ENCODE measurements around the gene LYZL6.

The LYZL6 gene, protein sequence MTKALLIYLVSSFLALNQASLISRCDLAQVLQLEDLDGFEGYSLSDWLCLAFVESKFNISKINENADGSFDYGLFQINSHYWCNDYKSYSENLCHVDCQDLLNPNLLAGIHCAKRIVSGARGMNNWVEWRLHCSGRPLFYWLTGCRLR

GRCh38 chr17:35943537-35943936 is at the start of gene LYZL6:
Gene LYZL6 (minus strand): TSS chr17:35943713. CDS start chr17:35939356, 4,357 bp downstream.
- no peak for DNase-seq

DNA sequence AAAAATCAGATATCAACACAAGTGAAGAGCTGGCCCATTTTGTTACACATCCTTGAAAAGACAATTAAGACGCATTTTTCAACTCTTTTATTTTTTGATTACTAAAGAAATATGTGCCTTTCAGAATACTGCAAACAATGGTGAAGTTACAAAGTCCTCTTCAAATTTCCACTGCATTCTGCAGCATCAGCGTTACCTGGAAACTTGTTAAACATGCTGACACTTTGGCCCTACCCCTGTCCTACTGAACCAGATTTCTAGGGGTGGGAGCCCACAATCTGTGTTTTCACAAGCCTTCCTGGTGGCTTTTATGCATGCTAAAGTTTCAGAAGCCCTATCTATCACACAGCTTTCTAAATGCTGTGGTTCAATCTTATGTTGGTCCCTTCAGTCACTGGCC is 47.6 kb upstream of the LYZL6 start:
- no peak for DNase-seq

DNA sequence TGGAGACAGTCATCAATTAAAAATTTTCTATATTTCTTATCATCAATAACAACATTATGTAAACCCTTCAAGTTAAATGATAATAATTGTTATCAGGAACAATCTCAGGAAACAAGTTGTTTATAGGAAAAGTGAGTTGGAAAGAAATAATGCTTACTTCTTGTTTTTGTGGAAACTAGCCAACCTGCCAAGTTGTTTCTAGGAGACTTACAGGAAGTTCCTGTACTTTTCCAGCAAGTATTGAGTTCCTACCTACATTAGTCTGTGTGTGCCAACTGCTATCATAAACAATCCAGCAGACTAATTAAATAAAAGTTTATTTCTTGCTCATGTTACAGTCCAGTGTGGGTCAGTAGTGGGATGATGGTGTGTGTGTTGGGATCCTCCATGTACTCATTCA is 44.7 kb upstream of the LYZL6 start:
- DNase-seq: no peak

GRCh38 chr17:35986643-35987042 is 43.1 kb upstream of the LYZL6 start, which contains the start of gene CCL14:
Gene CCL14 (minus strand): TSS chr17:35986729. CDS start chr17:35986649, 80 bp downstream.
- DNase-seq: no peak

GRCh38 chr17:35984140-35984539 is 40.6 kb upstream of the LYZL6 start:
- DNase-seq: no peak

DNA sequence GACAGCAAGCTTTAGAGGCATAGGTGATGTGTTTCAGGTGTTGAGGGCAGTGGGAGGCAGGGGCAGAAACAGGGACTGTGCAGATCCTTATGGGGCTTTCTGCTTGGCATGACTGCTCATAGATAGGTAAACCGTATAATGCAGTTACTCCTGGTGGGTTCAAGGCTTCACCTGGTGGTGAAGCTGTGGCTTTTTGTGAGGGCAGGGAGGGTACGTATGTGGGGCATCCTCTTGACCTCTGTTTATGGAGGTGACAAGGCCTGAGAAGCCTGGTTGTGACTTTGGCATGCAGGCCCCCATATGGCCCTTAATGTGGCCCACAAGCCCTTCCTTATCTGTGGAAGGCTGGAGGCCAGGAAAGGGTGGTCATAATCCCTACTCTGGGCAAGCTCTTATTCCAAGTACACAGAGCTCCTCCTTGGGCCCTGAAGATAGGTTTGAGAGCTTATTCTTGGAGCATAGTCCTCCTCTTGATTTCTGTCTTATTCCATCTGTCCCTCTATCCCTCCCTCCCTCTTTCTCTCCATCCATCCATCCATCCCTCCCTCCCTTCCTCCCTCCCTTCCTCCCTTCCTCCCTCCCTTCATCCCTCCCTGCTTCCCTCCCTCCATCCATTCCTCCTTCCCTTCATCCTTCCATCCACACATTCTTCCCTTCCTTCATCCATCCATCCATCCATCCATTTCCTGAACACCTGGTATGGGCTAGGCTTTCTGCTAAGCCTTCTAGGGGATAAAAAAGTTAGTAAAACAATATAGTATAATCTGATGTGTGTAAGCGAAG is 39.1 kb upstream of the LYZL6 start:
- no peak for DNase-seq

- DNase-seq: no peak
Measured at GRCh38 chr17:35981908-35982330, 38.4 kb upstream of the LYZL6 start.

- no peak for DNase-seq
Measured at GRCh38 chr17:35981246-35981645, 37.7 kb upstream of the LYZL6 start, which contains the start of gene CCL16. Gene CCL16 (minus strand): TSS chr17:35981497. CDS start chr17:35981420, 77 bp downstream.

- no peak for DNase-seq
Measured at GRCh38 chr17:35978346-35978745, 34.8 kb upstream of the LYZL6 start.

DNA sequence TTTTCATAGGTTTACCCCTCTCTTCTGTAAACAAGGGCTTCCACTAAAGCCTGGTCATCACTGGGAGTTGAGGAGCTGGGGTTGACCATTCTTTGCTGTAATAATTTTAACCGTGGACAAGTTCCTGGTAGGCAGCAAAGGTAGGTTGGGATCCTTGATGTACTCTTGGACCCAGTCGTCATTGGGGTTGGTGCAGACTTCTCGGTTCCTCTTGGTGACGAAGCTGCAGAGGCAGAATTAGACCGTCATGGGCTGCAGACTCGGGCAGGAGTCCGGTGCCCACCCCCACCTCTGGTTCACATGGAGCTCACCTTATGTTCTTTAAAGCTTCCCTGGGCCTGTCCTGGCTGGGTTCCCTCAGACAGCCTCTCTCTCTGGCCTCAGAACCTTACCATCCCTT is 34.0 kb upstream of the LYZL6 start:
- DNase-seq: no peak

DNA sequence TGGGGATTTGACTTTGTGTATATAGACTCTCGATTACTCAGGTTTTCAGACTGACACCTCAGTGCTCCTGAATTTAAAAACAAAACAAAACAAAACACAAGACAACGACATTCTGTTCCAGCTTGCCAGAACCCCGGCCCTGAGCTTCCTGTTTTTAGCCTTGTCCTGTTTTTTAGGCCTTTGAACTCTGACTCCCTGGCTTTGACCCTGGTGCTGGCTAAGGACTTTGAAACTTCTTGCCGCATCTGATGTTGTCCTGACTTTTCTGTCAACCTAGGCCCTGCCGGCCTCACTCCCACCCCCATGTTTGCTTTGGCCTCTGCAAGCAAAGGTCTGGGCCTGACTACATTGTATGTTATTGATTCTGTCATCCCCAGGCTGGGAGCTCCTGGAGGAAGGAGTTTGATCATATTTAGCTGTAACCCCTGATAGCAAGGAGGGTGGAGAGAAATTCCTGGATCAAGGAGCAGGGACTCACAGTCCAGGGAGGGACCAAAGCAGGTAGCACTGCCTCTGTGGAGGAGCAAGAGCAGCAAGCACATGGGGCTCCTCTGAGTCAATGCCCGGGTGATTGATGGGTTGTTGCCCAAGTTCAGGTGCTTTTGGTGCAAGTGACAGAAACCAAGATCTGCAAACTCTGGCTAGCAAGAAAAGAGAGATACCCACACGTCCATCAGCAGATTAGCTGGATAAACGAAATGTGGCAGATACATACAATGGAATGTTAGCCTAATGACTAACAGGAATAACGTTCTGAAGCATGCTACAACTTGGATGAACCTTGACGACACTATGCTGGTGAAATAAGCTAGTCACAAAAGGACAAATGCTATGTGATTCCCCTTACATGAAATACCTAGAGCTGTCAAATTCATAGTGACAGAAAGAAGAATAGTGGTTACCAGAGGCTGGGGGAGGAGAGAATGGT is 30.1 kb upstream of the LYZL6 start:
- DNase-seq: no peak

GRCh38 chr17:35972945-35973332 is 29.4 kb upstream of the LYZL6 start:
- no peak for DNase-seq

- DNase-seq: no peak
Measured at GRCh38 chr17:35972535-35972934, 29.0 kb upstream of the LYZL6 start.

- DNase-seq: no peak
Measured at GRCh38 chr17:35972066-35972465, 28.6 kb upstream of the LYZL6 start.

DNA sequence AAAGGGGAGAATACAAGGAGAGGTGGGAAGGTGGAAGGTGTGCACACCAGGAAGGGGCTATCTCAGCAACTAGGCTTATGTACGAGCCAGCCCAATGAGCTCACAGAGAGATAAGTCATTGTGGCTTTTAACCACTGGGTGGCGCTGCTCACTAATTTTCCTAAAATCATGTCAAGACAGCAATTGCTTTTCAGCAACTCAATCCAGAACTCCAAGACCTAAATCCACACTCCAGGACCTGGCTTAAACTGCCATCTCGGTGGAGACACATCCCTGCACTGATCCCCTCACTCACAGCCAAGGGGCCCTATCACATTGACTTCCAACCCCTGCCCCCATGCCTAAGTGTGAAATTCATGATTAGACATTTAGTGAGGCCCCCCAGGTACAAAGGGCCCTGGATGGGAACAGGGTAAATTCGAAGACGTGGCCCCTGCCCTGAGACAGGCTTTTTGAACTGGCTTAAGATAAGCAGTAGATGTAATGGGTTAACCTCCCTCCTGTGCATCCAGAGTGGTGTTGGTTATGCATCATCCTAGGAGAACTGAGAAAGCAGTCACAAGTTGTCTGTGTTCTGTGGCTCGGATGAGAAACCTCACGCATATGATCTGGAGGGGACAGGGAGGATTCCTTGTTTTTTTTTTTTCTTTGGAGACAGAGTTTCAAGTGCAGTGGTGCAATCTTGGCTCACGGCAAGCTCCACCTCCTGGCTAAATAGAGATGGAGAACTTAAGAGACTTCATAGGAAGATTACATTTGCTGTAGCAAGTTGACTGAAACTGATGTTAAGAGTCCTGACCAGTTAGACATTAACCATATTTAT is 26.3 kb upstream of the LYZL6 start:
- DNase-seq: peak; percentile 61

DNA sequence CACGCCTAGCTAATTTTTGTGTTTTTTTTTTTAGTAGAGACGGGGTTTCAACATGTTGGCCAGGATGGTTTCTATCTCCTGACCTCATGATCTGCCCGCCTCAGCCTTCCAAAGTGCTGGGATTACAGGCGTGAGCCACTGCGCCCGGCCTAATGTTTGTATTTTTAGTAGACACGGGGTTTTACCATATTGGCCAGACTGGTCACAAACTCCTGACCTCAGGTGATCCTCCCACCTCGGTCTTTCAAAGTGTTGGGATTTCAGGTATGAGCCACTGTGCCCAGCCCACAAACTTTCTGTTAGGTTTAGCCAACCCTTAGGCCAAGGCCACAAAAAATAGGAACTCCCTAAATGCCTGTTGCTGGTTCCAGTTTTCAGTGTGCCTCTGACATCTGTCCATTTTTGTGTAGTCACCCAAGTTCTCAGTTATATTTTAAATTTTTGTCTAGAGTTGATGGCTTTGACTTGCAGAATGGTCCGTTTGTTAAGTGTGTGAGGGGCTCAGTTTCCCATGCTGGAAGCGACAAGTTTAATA is 25.1 kb upstream of the LYZL6 start:
- DNase-seq: no peak

- no peak for DNase-seq
Measured at GRCh38 chr17:35965272-35965671, 21.8 kb upstream of the LYZL6 start.

DNA sequence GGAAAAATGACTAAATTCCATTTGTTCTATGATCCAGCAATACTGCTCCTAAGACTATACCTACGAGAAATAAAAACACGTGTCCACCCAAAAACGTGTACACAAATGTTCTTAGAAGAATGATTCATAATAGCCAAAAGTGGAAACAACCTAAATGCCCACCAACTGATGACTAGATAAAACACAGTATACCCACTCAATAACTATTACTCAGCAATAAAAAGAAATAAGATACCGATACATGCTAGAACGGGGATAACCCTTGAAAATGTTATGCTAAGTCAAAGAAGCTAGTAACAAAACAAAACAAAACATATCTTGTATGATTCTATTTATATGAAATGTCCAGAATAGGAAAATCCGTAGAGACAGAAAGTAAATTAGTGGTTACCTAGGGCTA is 20.1 kb upstream of the LYZL6 start:
- no peak for DNase-seq

- DNase-seq: no peak
Measured at GRCh38 chr17:35953720-35954119, 10.2 kb upstream of the LYZL6 start.

GRCh38 chr17:35949401-35949800 is 5.9 kb upstream of the LYZL6 start:
- DNase-seq: no peak

DNA sequence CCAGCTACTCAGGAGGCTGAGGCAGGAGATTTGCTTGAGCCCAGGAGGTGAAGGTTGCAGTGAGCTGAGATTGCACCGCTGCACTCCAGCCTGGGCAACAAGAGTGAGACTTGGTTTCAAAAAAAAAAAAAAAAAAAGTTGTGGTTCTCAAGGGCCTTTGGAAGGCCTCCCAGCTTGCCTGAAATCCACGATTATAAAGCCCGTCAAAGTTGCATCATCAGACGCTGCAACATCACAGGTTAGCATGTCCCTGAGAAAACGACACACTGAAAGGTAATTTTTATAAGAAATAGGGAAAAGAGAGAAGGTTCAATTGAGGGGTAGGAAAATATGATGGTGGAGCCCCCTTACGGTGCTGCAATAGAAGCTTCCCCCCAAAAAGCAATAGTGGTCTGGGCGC is 4.6 kb upstream of the LYZL6 start:
- no peak for DNase-seq

GRCh38 chr17:35947156-35947585 is 3.7 kb upstream of the LYZL6 start:
- peak; percentile 49 for DNase-seq
